GM19372 (cell line): ENCODE data around the gene TGIF1.

ENCODE experiments used
- ATAC-seq: cut with Tn5 transposase; IDR thresholded peaks from one replicate; pipeline ENCODE4 v1.9.1; 2021; ENCODE audit warnings: mild to moderate bottlenecking, low read depth, moderate library complexity; ENCODE audit not compliant: unreplicated experiment

The TGIF1 gene

GRCh38 chr18:3479978-3480509, 30.1 kb downstream of the TGIF1 start:
- no peak for ATAC-seq

GRCh38 chr18:3480827-3481573, 31.0 kb downstream of the TGIF1 start:
- ATAC-seq, result no peak

- ATAC-seq, result no peak
Observed at GRCh38 chr18:3481696-3482210, 31.8 kb downstream of the TGIF1 start.

GRCh38 chr18:3482258-3482657, 32.3 kb downstream of the TGIF1 start:
- ATAC-seq, result no peak

GRCh38 chr18:3485153-3486149, 35.5 kb downstream of the TGIF1 start:
- ATAC-seq, result no peak

GRCh38 chr18:3486512-3486911, 36.5 kb downstream of the TGIF1 start:
- no peak for ATAC-seq

GRCh38 chr18:3489462-3489861, 39.5 kb downstream of the TGIF1 start:
- no peak for ATAC-seq

GRCh38 chr18:3491981-3492555, 42.1 kb downstream of the TGIF1 start:
- ATAC-seq, result no peak

- no peak for ATAC-seq
Observed at GRCh38 chr18:3492721-3493120, 42.7 kb downstream of the TGIF1 start.

- no peak for ATAC-seq
Observed at GRCh38 chr18:3493501-3494244, 43.7 kb downstream of the TGIF1 start.

GRCh38 chr18:3494245-3494526, 44.2 kb downstream of the TGIF1 start:
- no peak for ATAC-seq

GRCh38 chr18:3494569-3494968, 44.6 kb downstream of the TGIF1 start:
- no peak for ATAC-seq

- ATAC-seq, result no peak
Observed at GRCh38 chr18:3495691-3496430, 45.9 kb downstream of the TGIF1 start.

GRCh38 chr18:3498698-3499471, 48.9 kb downstream of the TGIF1 start:
- ATAC-seq, result no peak

- no peak for ATAC-seq
Observed at GRCh38 chr18:3499501-3499900, 49.5 kb downstream of the TGIF1 start.

- no peak for ATAC-seq
Observed at GRCh38 chr18:3500016-3500415, 50.0 kb downstream of the TGIF1 start.

- no peak for ATAC-seq
Observed at GRCh38 chr18:3502650-3503049, 52.7 kb downstream of the TGIF1 start.

GRCh38 chr18:3504637-3505036, 54.7 kb downstream of the TGIF1 start:
- ATAC-seq, result no peak
